HL-60 (cell line): Measurements from ENCODE around the gene TPP1.

ENCODE experiments used
- DNase-seq, 2 experiments: peaks; one replicate each; pipeline ENCODE4 v3.0.0-alpha.2; 2010 to 2020; ENCODE audit warnings: low read depth in 1 of 2, low spot score in 1 of 2
- H3K27ac ChIP-seq: fragments of 250-450 bp; sonication (Bioruptor Pico); replicated peaks from 2 replicates; pipeline ENCODE4 v1.5.1; 2020; ENCODE audit warnings: mild to moderate bottlenecking, moderate library complexity
- H3K27me3 ChIP-seq: fragments of 250-450 bp; sonication (Bioruptor Pico); 2 replicates; pipeline ENCODE4 v1.5.1; 2021; ENCODE audit warnings: mild to moderate bottlenecking, moderate library complexity; ENCODE audit not compliant: insufficient read depth, poor library complexity, severe bottlenecking
- H3K4me3 ChIP-seq: replicated peaks from 2 replicates; pipeline ENCODE4 v1.5.1; 2011; ENCODE audit warnings: mild to moderate bottlenecking, control low read depth, low read length; ENCODE audit not compliant: insufficient read depth
- GABPA ChIP-seq: IDR thresholded peaks from 2 replicates; pipeline ENCODE4 v1.6.1; 2012; ENCODE audit warnings: low read depth
- POLR2AphosphoS5 ChIP-seq: IDR thresholded peaks from 2 replicates; pipeline ENCODE4 v1.6.1; 2012; ENCODE audit warnings: low read depth
- SPI1 ChIP-seq: IDR thresholded peaks from 2 replicates; pipeline ENCODE4 v1.6.1; 2012; ENCODE audit warnings: low read depth, mild to moderate bottlenecking, borderline replicate concordance
- TF ChIP-seq, protein P1 (sequence below): IDR thresholded peaks from 2 replicates; pipeline ENCODE4 v1.6.1; 2012; ENCODE audit warnings: low read depth; ENCODE audit not compliant: insufficient replicate concordance
- TF ChIP-seq, protein P2 (sequence below): IDR thresholded peaks from one replicate; pipeline ENCODE4 v1.5.1; 2011; ENCODE audit warnings: low read length, control low read depth, inconsistent platforms; ENCODE audit not compliant: insufficient read depth

TPP1 gene

DNA sequence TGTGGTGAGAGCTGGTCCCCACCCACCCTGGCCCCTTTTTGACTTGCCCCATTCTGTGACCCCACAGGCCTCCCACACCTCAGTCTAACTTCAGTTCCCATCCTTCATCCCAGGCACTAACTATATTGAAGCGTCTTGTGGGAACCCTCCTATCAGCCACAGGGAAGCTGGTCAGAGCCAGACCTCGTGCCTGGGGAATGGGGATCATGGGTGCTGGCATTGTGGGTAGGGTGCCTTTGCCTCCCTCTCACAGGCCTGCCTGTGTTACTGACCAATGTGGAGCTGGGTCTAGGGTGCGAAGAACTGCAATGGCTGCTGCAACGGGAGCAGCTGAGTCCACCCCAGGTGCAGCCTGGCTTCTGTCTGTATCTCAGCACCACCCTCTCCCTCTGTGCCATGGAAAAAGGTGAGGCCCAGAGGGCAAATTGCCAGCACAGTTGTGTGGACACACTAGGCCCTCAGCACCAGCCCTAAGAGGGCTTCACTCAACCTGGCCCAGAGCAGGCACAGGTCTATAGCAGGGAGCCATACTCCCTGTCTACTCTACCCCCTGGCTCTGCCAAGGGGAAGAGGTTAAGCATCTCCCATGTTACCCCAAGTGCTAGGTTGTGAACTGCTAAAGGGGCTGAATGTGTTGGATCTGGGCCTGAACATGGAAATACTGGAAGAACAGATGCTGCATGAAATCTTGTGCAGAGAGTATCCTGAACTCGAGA, 53.1 kb downstream of the TPP1 start:
- Histone ChIP-seq H3K27ac (no peak overlapping the region), H3K27me3 (no peaks in the 10 kb centered on the region), H3K4me3 (no peak overlapping the region)
- no peak for TF ChIP-seq SPI1
- TF ChIP-seq, protein P1, sequence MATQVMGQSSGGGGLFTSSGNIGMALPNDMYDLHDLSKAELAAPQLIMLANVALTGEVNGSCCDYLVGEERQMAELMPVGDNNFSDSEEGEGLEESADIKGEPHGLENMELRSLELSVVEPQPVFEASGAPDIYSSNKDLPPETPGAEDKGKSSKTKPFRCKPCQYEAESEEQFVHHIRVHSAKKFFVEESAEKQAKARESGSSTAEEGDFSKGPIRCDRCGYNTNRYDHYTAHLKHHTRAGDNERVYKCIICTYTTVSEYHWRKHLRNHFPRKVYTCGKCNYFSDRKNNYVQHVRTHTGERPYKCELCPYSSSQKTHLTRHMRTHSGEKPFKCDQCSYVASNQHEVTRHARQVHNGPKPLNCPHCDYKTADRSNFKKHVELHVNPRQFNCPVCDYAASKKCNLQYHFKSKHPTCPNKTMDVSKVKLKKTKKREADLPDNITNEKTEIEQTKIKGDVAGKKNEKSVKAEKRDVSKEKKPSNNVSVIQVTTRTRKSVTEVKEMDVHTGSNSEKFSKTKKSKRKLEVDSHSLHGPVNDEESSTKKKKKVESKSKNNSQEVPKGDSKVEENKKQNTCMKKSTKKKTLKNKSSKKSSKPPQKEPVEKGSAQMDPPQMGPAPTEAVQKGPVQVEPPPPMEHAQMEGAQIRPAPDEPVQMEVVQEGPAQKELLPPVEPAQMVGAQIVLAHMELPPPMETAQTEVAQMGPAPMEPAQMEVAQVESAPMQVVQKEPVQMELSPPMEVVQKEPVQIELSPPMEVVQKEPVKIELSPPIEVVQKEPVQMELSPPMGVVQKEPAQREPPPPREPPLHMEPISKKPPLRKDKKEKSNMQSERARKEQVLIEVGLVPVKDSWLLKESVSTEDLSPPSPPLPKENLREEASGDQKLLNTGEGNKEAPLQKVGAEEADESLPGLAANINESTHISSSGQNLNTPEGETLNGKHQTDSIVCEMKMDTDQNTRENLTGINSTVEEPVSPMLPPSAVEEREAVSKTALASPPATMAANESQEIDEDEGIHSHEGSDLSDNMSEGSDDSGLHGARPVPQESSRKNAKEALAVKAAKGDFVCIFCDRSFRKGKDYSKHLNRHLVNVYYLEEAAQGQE: no peak
- TF ChIP-seq, protein P2, sequence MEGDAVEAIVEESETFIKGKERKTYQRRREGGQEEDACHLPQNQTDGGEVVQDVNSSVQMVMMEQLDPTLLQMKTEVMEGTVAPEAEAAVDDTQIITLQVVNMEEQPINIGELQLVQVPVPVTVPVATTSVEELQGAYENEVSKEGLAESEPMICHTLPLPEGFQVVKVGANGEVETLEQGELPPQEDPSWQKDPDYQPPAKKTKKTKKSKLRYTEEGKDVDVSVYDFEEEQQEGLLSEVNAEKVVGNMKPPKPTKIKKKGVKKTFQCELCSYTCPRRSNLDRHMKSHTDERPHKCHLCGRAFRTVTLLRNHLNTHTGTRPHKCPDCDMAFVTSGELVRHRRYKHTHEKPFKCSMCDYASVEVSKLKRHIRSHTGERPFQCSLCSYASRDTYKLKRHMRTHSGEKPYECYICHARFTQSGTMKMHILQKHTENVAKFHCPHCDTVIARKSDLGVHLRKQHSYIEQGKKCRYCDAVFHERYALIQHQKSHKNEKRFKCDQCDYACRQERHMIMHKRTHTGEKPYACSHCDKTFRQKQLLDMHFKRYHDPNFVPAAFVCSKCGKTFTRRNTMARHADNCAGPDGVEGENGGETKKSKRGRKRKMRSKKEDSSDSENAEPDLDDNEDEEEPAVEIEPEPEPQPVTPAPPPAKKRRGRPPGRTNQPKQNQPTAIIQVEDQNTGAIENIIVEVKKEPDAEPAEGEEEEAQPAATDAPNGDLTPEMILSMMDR: no peak
- no peak for DNase-seq

DNA sequence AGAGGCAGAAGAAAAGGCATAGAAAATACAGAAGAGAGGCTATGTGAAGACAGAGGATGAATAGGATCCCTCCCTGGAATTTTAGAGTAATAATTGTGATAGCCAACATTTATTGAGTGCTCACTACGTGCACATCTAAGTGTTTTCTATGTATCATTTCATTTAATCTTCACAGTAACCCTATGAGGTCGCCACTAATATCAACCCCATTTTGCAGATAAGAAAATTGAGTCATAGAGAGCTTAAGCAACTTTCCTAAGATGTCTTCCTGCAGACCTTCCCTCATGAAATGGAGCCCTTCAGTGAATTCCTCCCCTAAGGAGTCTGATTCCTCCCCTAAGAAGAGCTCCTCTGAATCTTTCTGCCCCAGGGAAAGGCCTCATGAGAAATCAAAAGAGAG, 53.9 kb downstream of the TPP1 start:
- Histone ChIP-seq H3K27me3 (no peaks in the 10 kb centered on the region), H3K27ac (no peak overlapping the region), H3K4me3 (no peak overlapping the region)
- TF ChIP-seq POLR2AphosphoS5 (no peak), GABPA (no peak)
- TF ChIP-seq, protein P2: no peak
- TF ChIP-seq, protein P1: no peak
- no peak for DNase-seq

DNA sequence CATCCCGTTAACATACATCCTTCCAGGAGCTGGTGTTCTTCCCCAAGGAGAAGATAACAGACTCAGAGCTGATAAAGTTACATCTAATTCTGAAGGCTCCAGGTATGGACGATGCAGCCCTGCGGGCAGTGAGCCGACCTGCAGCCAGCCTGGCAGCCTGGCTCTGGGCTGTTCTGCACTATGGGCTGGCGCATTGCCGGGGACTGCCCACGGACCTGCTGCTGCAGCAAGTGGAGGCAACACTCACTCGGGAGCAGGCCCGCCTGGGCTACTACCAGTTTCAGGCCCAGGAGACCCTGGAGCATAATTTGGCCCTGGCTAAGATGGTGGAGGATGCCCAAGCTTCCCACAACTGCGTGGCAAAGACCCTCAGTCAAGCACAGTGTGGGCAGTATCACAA, 55.6 kb downstream of the TPP1 start:
- Histone ChIP-seq H3K4me3 (no peak overlapping the region), H3K27me3 (no peaks in the 10 kb centered on the region), H3K27ac (no peak overlapping the region)
- TF ChIP-seq GABPA (no peak), POLR2AphosphoS5 (no peak), SPI1 (no peak)
- TF ChIP-seq, protein P2: no peak
- TF ChIP-seq, protein P1: no peak
- no peak for DNase-seq
